ENCODE data around the gene MATN4.

MATN4 gene

GRCh38 chr20:45340236-45340847 lies 32.2 kb upstream of the MATN4 start:
- DNase-seq: no peak

DNA sequence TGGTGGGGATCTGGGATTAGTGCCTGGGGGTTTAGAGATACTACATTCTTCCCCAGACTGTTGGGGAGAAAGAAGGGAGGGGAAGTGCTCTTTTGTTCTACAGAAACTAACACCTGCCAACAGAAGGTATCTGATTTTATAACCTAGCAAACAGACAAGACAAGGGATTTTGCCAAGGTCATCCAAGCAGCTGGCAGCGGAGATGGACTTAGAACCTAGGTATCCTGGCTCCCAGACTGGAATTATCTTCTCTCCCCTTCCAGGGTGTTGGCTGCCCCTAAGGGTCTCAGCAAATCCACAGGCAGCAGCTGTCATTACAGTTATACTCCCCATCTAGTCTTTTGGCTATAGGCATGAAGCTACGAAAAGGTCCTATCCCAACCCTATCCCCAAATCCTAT lies 31.7 kb upstream of the MATN4 start:
- DNase-seq: no peak

GRCh38 chr20:45339084-45339483 lies 31.0 kb upstream of the MATN4 start:
- DNase-seq: no peak

- no peak for DNase-seq
These were observed 30.3 kb upstream of the MATN4 start for GRCh38 chr20:45338121-45339030.

DNA sequence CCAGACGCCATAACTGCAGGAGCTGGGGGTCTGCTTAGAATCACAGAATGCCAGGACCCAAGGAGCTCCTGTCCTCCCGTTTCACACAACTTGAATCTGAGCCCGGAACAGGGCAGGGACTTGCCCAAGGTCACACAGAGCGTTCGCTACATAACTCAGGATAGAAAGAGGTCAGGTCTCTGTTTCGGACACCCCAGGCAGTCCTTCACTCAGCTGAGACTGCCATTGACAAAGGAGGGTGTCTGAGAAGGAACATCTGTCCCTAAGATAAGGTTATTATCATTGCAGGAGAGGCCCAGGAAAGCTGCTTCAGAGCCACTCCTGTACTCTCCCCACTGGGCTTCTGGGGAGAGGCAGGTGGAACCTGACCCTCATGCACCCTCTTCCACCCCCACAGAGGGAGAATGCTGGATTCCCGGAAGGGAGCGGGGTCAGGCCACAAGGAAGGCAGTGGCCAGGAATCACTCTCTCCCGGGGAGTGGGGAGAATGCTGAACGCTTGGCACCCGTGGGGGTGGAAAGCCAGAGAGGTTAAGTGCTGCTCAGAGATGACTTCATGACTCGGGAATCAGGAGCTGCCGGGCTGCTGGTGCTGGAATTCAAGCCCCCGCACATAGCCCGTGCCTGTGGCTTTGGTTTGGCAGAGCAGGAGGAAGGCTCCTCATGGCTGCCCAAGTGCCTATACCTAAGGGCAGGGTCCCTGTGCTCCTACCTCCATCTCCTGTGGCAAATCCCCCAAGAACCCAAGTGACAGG lies 29.4 kb upstream of the MATN4 start:
- peak in 1 of 2 experiments; percentile 64 for DNase-seq

DNA sequence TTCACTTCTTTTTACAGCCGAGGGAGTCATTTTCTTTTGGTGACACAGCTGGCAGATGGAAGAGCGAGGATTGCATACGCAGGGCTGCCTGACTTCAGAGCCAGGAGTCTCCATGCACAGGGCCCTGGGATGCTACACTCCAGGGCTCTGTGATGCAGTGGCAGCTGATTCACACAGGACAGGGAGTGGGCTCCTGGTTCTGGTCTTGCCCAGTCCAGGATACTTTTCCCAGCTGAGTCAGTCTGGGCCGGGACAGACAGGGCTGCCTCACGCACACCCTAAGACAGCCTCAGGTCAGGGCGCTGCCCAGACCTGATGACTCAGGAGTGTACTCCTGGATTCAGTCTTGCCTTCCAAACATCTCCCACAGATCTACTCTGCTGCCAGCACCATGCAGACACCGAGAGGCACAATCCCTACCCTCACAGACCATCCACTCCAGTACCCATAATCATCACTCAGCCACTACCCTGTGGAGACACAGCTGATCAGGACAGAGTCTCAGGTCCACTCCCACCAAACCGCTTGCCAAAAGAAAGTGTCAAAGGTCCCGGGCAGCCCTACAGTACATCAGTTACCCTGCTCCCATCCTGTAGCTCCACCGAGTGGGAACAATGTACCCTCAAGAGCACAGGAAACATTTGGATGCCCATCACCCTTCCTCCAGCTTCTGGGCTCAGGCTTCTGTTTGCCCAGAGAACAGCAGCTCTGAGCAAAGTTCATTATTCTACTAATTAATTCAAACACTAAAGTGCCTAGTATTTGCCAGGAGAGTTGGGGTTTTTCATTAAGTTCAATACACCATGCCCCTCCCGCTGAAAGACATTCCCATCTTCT lies 28.6 kb upstream of the MATN4 start:
- DNase-seq: peak in 1 of 2 experiments; percentile 64

- DNase-seq: no peak
These were observed 22.4 kb upstream of the MATN4 start for GRCh38 chr20:45330476-45330875.

DNA sequence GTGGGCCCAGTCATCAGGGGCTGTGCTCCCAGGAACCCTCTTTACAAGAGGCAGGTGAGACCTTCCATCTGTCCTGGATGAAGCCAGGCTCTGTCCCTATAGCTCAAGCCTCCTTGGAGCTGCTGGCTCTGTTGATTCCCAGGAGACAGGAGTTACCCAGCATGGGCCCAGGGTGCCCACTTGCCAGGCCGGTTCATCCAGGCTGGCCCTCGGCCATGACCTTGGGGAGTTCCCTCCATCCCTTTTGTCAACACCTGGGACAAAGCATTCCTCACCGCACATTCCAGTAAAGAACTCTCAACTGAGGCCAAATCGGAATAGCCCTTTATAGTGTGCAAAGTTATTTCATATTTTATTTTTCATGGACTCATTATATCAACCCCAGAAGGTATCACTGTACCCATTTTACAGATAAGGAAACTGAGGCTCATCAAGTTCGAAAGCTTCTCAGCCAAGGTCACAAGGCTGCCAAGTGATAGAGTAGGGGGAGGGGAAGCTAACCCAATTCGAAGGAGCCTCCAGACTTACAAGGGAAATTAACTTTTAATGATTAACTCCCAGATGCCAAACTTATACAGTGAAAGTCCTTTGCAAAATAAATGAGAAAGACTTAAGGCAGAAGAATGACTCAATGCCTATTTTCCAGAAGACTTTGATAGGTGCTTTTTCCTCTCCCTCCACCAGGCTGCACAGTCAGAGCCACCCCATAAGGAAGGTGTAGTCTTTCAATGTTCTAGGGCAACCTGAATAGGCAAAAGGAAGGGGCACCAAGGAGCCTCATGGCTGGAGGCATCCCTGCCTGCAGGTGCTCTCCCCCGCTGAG lies 21.6 kb upstream of the MATN4 start:
- no peak for DNase-seq

- DNase-seq: no peak
These were observed 20.4 kb upstream of the MATN4 start for GRCh38 chr20:45328451-45328850.

- DNase-seq: no peak
These were observed 17.3 kb upstream of the MATN4 start for GRCh38 chr20:45325371-45325770.

- no peak for DNase-seq
These were observed 15.6 kb upstream of the MATN4 start for GRCh38 chr20:45323731-45324130.

DNA sequence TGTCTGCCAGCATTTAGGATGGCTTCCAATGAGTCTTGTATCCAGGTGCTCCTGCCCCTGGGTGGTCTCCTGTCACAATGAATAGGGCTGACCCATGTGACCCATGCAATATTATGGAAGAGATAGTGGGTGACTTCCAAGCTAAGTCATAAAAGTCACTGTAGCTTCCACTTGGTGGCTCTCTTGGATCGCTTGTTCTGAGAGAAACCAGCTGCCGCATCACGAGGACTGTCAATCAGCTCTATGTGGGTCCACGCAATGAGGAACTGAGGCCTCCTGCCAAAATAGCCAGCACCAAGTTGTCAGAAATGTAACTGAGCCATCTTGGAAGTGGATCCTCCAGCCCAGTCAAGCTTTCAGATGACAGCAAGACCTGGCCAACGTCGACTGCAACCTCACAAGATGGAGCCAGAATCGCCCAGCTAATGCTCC lies 14.9 kb upstream of the MATN4 start:
- DNase-seq: peak in 1 of 2 experiments; percentile 29

GRCh38 chr20:45320948-45321595 lies 13.0 kb upstream of the MATN4 start:
- no peak for DNase-seq

GRCh38 chr20:45318948-45319347 lies 10.8 kb upstream of the MATN4 start:
- DNase-seq: no peak

GRCh38 chr20:45318386-45318939 lies 10.4 kb upstream of the MATN4 start:
- DNase-seq: no peak

- no peak for DNase-seq
These were observed 9.7 kb upstream of the MATN4 start for GRCh38 chr20:45317826-45318225.

DNA sequence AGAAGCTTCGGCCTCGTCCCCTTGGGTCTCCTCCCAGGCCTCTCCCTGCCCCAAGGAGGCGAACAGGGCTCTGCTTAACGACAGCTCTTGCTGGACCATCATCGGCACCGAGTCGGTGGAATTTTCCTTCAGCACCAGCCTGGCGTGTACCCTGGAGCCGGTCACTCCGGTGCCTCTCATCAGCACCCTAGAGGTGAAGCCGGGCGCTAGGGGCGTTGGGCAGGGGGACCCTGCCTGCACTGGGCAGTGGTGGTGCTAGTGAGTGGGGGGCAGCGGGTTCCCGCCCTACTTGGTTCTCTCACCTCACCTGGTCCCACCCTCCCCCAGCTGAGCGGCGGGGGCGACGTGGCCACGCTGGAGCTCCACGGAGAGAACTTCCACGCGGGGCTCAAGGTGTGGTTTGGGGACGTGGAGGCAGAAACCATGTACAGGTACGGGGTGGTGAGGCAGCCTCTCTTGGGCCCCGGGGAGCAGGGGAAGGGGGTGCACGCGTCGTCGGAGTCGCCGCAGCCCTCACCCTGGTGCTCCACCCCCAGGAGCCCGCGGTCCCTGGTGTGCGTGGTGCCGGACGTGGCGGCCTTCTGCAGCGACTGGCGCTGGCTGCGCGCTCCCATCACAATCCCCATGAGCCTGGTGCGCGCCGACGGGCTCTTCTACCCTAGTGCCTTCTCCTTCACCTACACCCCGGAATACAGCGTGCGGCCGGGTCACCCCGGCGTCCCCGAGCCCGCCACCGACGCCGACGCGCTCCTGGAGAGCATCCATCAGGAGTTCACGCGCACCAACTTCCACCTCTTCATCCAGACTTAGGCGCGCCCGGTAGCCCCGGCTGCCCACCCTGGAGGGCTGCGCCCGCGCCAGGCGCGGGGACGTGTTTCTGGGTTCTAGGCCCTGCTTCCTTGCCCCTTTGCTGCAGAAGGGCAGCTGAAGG lies 8.3 kb upstream of the MATN4 start:
- no peak for DNase-seq

DNA sequence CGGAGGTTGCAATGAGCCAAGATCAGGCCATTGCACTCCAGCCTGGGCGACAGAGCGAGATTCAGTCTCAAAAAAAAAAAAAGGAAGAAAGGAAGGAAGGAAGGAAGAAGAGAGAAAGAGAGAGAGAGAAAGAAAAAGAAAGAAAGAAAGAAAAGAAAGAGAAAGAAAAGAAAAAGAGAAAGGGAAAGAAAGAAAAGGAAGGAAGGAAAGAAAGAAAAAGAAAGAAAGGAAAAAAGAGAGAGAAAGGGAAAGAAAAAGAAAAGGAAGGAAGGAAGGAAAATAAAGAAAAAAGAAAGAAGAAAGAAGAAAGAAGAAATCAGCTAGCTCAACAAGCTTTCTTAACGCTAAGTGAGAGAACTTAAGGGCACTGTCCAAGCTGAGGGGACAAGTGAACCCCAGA lies 7.6 kb upstream of the MATN4 start:
- DNase-seq: no peak

GRCh38 chr20:45313943-45314342 lies 5.8 kb upstream of the MATN4 start:
- DNase-seq: no peak
